K562 (cell line): ENCODE measurements around the gene RIMOC1. TPM values are rescaled to one million over a fixed set of nuclear protein-coding genes. Genes with fewer than 3 reads are reported as not detected.

Source experiments
- AFF4 ChIP-seq: sonication (generic); formaldehyde crosslinking; IDR thresholded peaks from 2 replicates; pipeline ENCODE4 v1.8.0; 2023; ENCODE audit warnings: mild to moderate bottlenecking, missing genetic modification reagents
- ATF6 ChIP-seq: sonication (generic); formaldehyde crosslinking; IDR thresholded peaks from 2 replicates; pipeline ENCODE4 v1.4.0; 2020; ENCODE audit warnings: mild to moderate bottlenecking, missing genetic modification reagents
- CBX8 ChIP-seq: fragments of 200-600 bp; sonication (generic); IDR thresholded peaks from 2 replicates; pipeline ENCODE4 v1.6.1; 2012; ENCODE audit warnings: borderline replicate concordance, mixed run types, low read depth, mild to moderate bottlenecking, moderate library complexity, mixed read lengths, low read length, control low read depth, inconsistent platforms; ENCODE audit not compliant: poor library complexity, severe bottlenecking; ENCODE audit errors: extremely low read depth
- E2F6 ChIP-seq, 2 experiments: IDR thresholded peaks; 2 replicates each; pipeline ENCODE4 v1.6.1; 2011; ENCODE audit warnings: borderline replicate concordance in 1 of 2, control low read depth in 1 of 2, low read depth in 1 of 2, low read length in 1 of 2, mild to moderate bottlenecking in 1 of 2, mixed read lengths in 1 of 2, moderate library complexity in 1 of 2; ENCODE audit not compliant: insufficient read depth in 1 of 2, insufficient read length in 1 of 2, poor library complexity in 1 of 2, severe bottlenecking in 1 of 2; ENCODE audit errors: extremely low read depth in 1 of 2
- ETV6 ChIP-seq, 3 experiments: fragments of 150-350 bp in 1 of 3; sonication (generic) in 1 of 3; formaldehyde crosslinking in 1 of 3; IDR thresholded peaks; 2 replicates each; pipeline versions ENCODE4 v1.6.1 to v1.8.0; 2014 to 2022; ENCODE audit warnings: borderline replicate concordance in 2 of 3, low read depth in 2 of 3, antibody characterized with exemption in 1 of 3, low read length in 1 of 3, mild to moderate bottlenecking in 1 of 3, missing genetic modification reagents in 1 of 3
- FIP1L1 ChIP-seq: fragments of 200-400 bp; formaldehyde crosslinking; IDR thresholded peaks from 2 replicates; pipeline ENCODE4 v1.6.1; 2018; ENCODE audit warnings: mild to moderate bottlenecking, low read depth, low read length; ENCODE audit not compliant: poor library complexity, severe bottlenecking
- JUN ChIP-seq, 2 experiments: sonication (generic) in 1 of 2; formaldehyde crosslinking in 1 of 2; IDR thresholded peaks; 2 replicates each; pipeline versions ENCODE4 v1.6.1 to v1.8.0; 2012 to 2022; ENCODE audit warnings: borderline replicate concordance in 2 of 2, mild to moderate bottlenecking in 2 of 2, improper control_type of control experiment in 1 of 2, low read depth in 1 of 2, low read length in 1 of 2, missing genetic modification reagents in 1 of 2
- KDM1A ChIP-seq, 2 experiments: fragments of 450-650 bp; IDR thresholded peaks; 2 replicates each; pipeline ENCODE4 v1.6.1; 2016; ENCODE audit warnings: mild to moderate bottlenecking in 2 of 2
- POLR2G ChIP-seq: fragments of 200-400 bp; formaldehyde crosslinking; IDR thresholded peaks from 2 replicates; pipeline ENCODE4 v1.6.1; 2017; ENCODE audit warnings: low read depth, mild to moderate bottlenecking, antibody characterized with exemption, low read length, moderate library complexity
- SETDB1 ChIP-seq: IDR thresholded peaks from one replicate; pipeline ENCODE4 v1.6.1; 2012; ENCODE audit warnings: low read length, control low read depth, inconsistent platforms
- SP2 ChIP-seq: IDR thresholded peaks from 2 replicates; pipeline ENCODE4 v1.6.1; 2011; ENCODE audit warnings: mild to moderate bottlenecking, low read depth, low read length, moderate library complexity; ENCODE audit not compliant: poor library complexity, severe bottlenecking; ENCODE audit errors: extremely low read depth
- TFE3 ChIP-seq: fragments of 450-650 bp; formaldehyde crosslinking; IDR thresholded peaks from 2 replicates; pipeline ENCODE4 v1.4.0; 2020; ENCODE audit warnings: mild to moderate bottlenecking, mixed read lengths
- ZNF165 ChIP-seq: fragments of 250-450 bp; sonication (Bioruptor Pico); IDR thresholded peaks from 2 replicates; pipeline ENCODE4 v1.4.0; 2020; ENCODE audit warnings: borderline replicate concordance
- ZNF764 ChIP-seq: fragments of 250-450 bp; sonication (Bioruptor Pico); IDR thresholded peaks from 2 replicates; pipeline ENCODE4 v1.4.0; 2020; ENCODE audit warnings: low read depth, mild to moderate bottlenecking, moderate library complexity
- polyA plus RNA-seq, 8 experiments: library from polyadenylated mRNA; depleted of rRNA in 4 of 8; stranded (reverse) in 5 of 8; unstranded in 3 of 8; fragments of >200 nt; fragmentation: Nextera tagmentation in 2 of 8; fragmentation: Illumina TruSeq in 1 of 8; extraction: Ambion mirVana in 2 of 8; extraction: Trizol in 1 of 8; gene quantifications; 2 replicates each; pipeline versions ENCODE4 v1.2.1 to v1.2.3, GENCODE V29; 2011 to 2014; ENCODE audit warnings: inconsistent platforms in 1 of 8, missing spikeins in 1 of 8
- total RNA-seq, 7 experiments: library from RNA; depleted of rRNA in 6 of 7; stranded (reverse); fragments of >200 nt in 6 of 7; fragmentation: Illumina TruSeq in 2 of 7; extraction: Trizol in 2 of 7; gene quantifications; 2 replicates each; pipeline versions ENCODE4 v1.2.1 to v1.2.3, GENCODE V29; 2011 to 2021; ENCODE audit warnings: low replicate concordance in 1 of 7
- TF ChIP-seq, protein P1 (sequence below): sonication (generic); formaldehyde crosslinking; IDR thresholded peaks from 2 replicates; pipeline ENCODE4 v1.8.0; 2022; ENCODE audit warnings: mild to moderate bottlenecking, low read depth, missing genetic modification reagents

The RIMOC1 gene
- total and polyA plus RNA-seq, 9 of the 15 experiments (the other 6 are each of a cell fraction or from before 2014, with no cell fraction given): 11.6 to 63.1 (median 30.8) TPM

- 0 out of 2 replicates have a peak, but pooled peaks have one; percentile 6 for TF ChIP-seq AFF4 (CRISPR knock-in tag)
- no peak for TF ChIP-seq TFE3 (CRISPR knock-in tag)
- no peak for TF ChIP-seq JUN (IDR thresholded peaks at IDR 0.05; ENCODE audit: borderline replicate concordance, low read depth, low read length)
- no peak for TF ChIP-seq JUN (CRISPR knock-in tag; IDR thresholded peaks at IDR 0.05; ENCODE audit: borderline replicate concordance)
- no peak for TF ChIP-seq CBX8
- TF ChIP-seq ATF6: no peak
- TF ChIP-seq, protein P1, sequence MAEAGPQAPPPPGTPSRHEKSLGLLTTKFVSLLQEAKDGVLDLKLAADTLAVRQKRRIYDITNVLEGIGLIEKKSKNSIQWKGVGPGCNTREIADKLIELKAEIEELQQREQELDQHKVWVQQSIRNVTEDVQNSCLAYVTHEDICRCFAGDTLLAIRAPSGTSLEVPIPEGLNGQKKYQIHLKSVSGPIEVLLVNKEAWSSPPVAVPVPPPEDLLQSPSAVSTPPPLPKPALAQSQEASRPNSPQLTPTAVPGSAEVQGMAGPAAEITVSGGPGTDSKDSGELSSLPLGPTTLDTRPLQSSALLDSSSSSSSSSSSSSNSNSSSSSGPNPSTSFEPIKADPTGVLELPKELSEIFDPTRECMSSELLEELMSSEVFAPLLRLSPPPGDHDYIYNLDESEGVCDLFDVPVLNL (CRISPR knock-in tag): 0 out of 2 replicates have a peak, but pooled peaks have one; percentile 9
- TF ChIP-seq POLR2G: peak; percentile 79
- no peak for TF ChIP-seq SETDB1
- no peak for TF ChIP-seq ZNF165
- no peak for TF ChIP-seq ZNF764 (CRISPR knock-in tag)
- no peak for TF ChIP-seq FIP1L1
- TF ChIP-seq SP2: no peak
- TF ChIP-seq KDM1A (IDR thresholded peaks at IDR 0.05): no peak
- TF ChIP-seq ETV6 (IDR thresholded peaks at IDR 0.05; ENCODE audit: borderline replicate concordance in 1 of 2, low read depth in 2 of 2, low read length in 1 of 2): no peak
- no peak for TF ChIP-seq ETV6 (CRISPR knock-in tag; IDR thresholded peaks at IDR 0.05; ENCODE audit: borderline replicate concordance)
- peak in 1 of 2 experiments; percentile 59 for TF ChIP-seq E2F6 (IDR thresholded peaks at IDR 0.05; ENCODE audit: borderline replicate concordance in 1 of 2, extremely low read depth in 1 of 2, insufficient read depth in 1 of 2, insufficient read length in 1 of 2, low read depth in 1 of 2, low read length in 1 of 2, poor library complexity in 1 of 2, severe bottlenecking in 1 of 2)
Observed at GRCh38 chr5:41870627-41871048, 33.5 kb upstream of the RIMOC1 start (continued).
